PC-9 (cell line): ENCODE data around the gene C19orf18. TPM values are rescaled to one million over a fixed set of nuclear protein-coding genes. Genes with fewer than 3 reads are reported as not detected.

Experiments
- BruUV-seq: library from RNA; stranded (reverse); fragments of 400-500 nt; replicated peaks from 2 replicates; lab custom pipeline; 2021; lab: Mats Ljungman, UMichigan
- CTCF ChIA-PET: fragments of 300-600 bp; sonication (Branson Sonifier 250); formaldehyde crosslinking; loops from one replicate; lab custom pipeline; 2022; ENCODE audit warnings: antibody characterized with exemption; lab: Charles Lee
- POLR2A ChIA-PET: fragments of 300-600 bp; sonication (Branson Sonifier 250); formaldehyde crosslinking; loops from one replicate; lab custom pipeline; 2022; ENCODE audit warnings: antibody characterized with exemption; ENCODE audit not compliant: unreplicated experiment; lab: Charles Lee
- DNase-seq, 2 experiments: peaks; one replicate each; pipeline versions ENCODE4 v3.0.0 to v3.0.0-alpha.2; 2015 to 2022; ENCODE audit warnings: mixed read lengths in 1 of 2
- H2AFZ ChIP-seq: fragments of 200-600 bp; sonication (generic); 2 replicates; pipeline ENCODE4 v1.8.1; 2017; ENCODE audit warnings: antibody characterized with exemption
- H3F3A ChIP-seq: fragments of 200-600 bp; sonication (generic); 2 replicates; pipeline ENCODE4 v1.8.1; 2017; ENCODE audit warnings: antibody characterized with exemption, mild to moderate bottlenecking, low read depth; ENCODE audit not compliant: insufficient read depth
- H3K27ac ChIP-seq: fragments of 200-600 bp; sonication (generic); 2 replicates; pipeline ENCODE4 v1.6.1; 2016; ENCODE audit warnings: mixed run types
- H3K27me3 ChIP-seq: fragments of 200-600 bp; sonication (generic); 2 replicates; pipeline ENCODE4 v1.6.1; 2016; ENCODE audit warnings: low read depth, mixed run types; ENCODE audit not compliant: insufficient read depth
- H3K36me3 ChIP-seq: fragments of 200-600 bp; sonication (generic); 2 replicates; pipeline ENCODE4 v1.6.1; 2016; ENCODE audit warnings: low read depth, mixed run types
- H3K4me1 ChIP-seq: fragments of 200-600 bp; sonication (generic); replicated peaks from 2 replicates; pipeline ENCODE4 v1.6.1; 2016; ENCODE audit warnings: mixed run types; ENCODE audit not compliant: insufficient read depth
- H3K4me2 ChIP-seq: fragments of 200-600 bp; sonication (generic); 2 replicates; pipeline ENCODE4 v1.6.1; 2017; ENCODE audit warnings: mixed run types
- H3K4me3 ChIP-seq: fragments of 200-600 bp; sonication (generic); 2 replicates; pipeline ENCODE4 v1.6.1; 2016; ENCODE audit warnings: mixed run types
- H3K79me2 ChIP-seq: fragments of 200-600 bp; sonication (generic); 2 replicates; pipeline ENCODE4 v1.6.1; 2017; ENCODE audit warnings: low read depth, mixed run types
- H3K9me2 ChIP-seq: fragments of 200-600 bp; sonication (generic); 2 replicates; pipeline ENCODE4 v1.8.1; 2017; ENCODE audit warnings: mild to moderate bottlenecking; ENCODE audit not compliant: insufficient read depth
- H3K9me3 ChIP-seq: fragments of 200-600 bp; sonication (generic); 2 replicates; pipeline ENCODE4 v1.8.1; 2016; ENCODE audit warnings: low read depth; ENCODE audit not compliant: insufficient read depth
- H4K20me1 ChIP-seq: fragments of 200-600 bp; sonication (generic); 2 replicates; pipeline ENCODE4 v1.8.1; 2017; ENCODE audit not compliant: insufficient read depth
- CTCF ChIP-seq: fragments of 200-600 bp; sonication (generic); conservative IDR thresholded peaks from 2 replicates; pipeline ENCODE4 v1.6.1; 2017; ENCODE audit warnings: mixed run types, antibody characterized with exemption, mild to moderate bottlenecking, moderate library complexity
- EZH2 ChIP-seq: fragments of 200-600 bp; sonication (generic); IDR thresholded peaks from 2 replicates; pipeline ENCODE4 v1.8.0; 2017; ENCODE audit warnings: antibody characterized with exemption, low read depth
- intact Hi-C: fragments of 100-400 bp; cut with micrococcal nuclease; formaldehyde crosslinking; loops from one replicate; pipeline ENCODE4 v1.10.0; 2022; ENCODE audit not compliant: unreplicated experiment
- total RNA-seq: library from RNA; stranded (reverse); gene quantifications from 2 replicates; pipeline ENCODE4 v1.2.3, GENCODE V29; 2021

Gene C19orf18
- total RNA-seq, 1 experiment from 2014 or later, result not detected

DNA sequence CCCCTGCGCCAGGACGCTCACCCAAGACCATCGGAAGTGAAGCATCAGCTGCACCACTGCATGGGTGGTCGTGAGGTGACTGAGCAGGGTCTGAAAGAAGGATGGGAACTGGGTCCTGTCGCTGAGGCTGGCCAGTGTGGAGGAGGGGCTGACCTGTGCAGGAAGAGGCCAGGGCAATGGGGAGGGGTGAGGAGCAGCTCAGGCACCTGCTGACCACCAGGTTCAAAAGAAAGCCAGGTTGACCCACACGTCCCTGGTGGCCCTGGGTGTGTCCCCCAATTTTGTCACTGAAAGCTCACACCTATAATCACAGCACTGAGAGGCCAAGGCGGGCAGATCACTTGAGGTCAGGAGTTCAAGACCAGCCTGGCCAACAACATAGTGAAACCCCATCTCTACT lies 45.8 kb upstream of the C19orf18 start:
- Histone ChIP-seq H3K79me2 (no peaks in the 10 kb centered on the region), H3K27ac (no peak overlapping the region), H3F3A (no peaks in the 10 kb centered on the region), H3K9me2 (no peaks in the 10 kb centered on the region), H4K20me1 (no peaks in the 10 kb centered on the region), H3K4me2 (no peak overlapping the region), H3K9me3 (peaks cover 12% of the 10 kb centered on the region; the same call in 1 of the 2 replicates), H3K36me3 (no peaks in the 10 kb centered on the region), H3K27me3 (peaks cover 21% of the 10 kb centered on the region), H3K4me1 (no peaks in the 10 kb centered on the region), H3K4me3 (no peak overlapping the region), H2AFZ (no peak overlapping the region)
- intact Hi-C loops, result loop anchor here (5.0 kb wide), 1 partner anchor 613 kb away; no protein-coding TSS in a partner anchor
- CTCF ChIA-PET, result no interaction called here
- no TSS peak for BruUV-seq
- no peak for TF ChIP-seq CTCF
- DNase-seq, result no peak
- POLR2A ChIA-PET, result no interaction called here

DNA sequence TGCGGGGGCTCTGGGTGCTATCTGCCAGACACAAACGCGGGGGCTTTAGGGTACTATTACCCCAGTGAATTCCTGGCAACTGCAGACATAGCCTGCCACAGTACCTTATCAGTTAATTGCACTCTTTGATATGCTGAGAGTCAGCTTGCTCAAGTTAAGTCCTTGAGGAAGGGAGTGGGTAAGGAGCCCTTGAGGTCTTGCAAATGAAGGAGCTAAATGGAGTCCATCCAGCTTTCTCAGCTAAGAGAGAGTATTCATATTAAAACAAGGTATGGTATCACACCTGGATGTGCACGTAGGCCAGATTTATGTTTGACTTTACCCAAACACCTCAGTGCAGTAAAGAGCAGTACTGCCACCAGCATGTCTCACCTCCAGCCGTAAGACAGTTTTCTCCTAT lies 39.8 kb upstream of the C19orf18 start:
- DNase-seq, result no peak

DNA sequence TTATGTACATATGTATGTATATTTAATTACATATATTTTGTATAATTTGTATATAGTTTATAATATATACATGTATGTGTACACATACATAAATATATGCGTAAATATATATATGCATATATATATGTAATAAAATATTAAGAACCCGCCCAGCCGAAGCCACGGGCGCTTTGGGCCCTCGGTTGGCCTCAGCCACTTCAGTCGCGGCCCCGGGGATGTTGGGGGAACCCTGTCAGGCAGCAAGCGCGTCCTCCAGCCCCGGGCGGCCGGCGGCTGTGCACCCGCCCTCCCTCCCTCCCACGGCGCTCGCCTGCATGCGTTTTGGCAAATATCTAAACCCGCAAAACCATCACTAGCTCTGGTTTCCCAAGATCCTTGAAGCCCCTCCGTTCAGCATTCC lies 36.2 kb upstream of the C19orf18 start:
- H3K9me2 ChIP-seq, result no peaks in the 10 kb centered on the region
- peaks cover 10% of the 10 kb centered on the region; the same call in 1 of the 2 replicates for H3K27me3 ChIP-seq
- H3K27ac ChIP-seq, result no peak overlapping the region
- H3K9me3 ChIP-seq, result peaks cover 14% of the 10 kb centered on the region; the same call in 1 of the 2 replicates
- ChIA-PET CTCF (no interaction called here), POLR2A (no interaction called here)
- no TSS peak for BruUV-seq
- no peaks in the 10 kb centered on the region for H3K4me1 ChIP-seq
- no peak overlapping the region for H3K4me3 ChIP-seq
- intact Hi-C loops, result no loop called here
- no peak overlapping the region for H3K4me2 ChIP-seq
- H3F3A ChIP-seq, result no peaks in the 10 kb centered on the region
- no peak for TF ChIP-seq CTCF
- TF ChIP-seq EZH2, result no peak
- no peaks in the 10 kb centered on the region for H4K20me1 ChIP-seq
- no peaks in the 10 kb centered on the region for H3K79me2 ChIP-seq
- no peaks in the 10 kb centered on the region for H3K36me3 ChIP-seq
- DNase-seq, result no peak
- H2AFZ ChIP-seq, result no peak overlapping the region

More for the DNA sequence above, 39.8 kb upstream of the C19orf18 start:
- no peak for TF ChIP-seq CTCF
- no peak for TF ChIP-seq EZH2
- Histone ChIP-seq H3K4me2 (no peak overlapping the region), H3F3A (no peaks in the 10 kb centered on the region), H2AFZ (no peak overlapping the region), H4K20me1 (no peaks in the 10 kb centered on the region), H3K27me3 (peaks cover 31% of the 10 kb centered on the region), H3K9me3 (peaks cover 6% of the 10 kb centered on the region; the same call in 1 of the 2 replicates), H3K27ac (no peak overlapping the region), H3K79me2 (no peaks in the 10 kb centered on the region), H3K4me3 (no peak overlapping the region), H3K9me2 (no peaks in the 10 kb centered on the region), H3K36me3 (no peaks in the 10 kb centered on the region), H3K4me1 (no peaks in the 10 kb centered on the region)
- ChIA-PET CTCF (no interaction called here), POLR2A (no interaction called here)
- intact Hi-C loops, result no loop called here
- no TSS peak for BruUV-seq
